K562 (cell line): Measurements from ENCODE around the gene GMNC. TPM values are rescaled to one million over a fixed set of nuclear protein-coding genes. Genes with fewer than 3 reads are reported as not detected.

Experiments used
- ATAC-seq: fragments of 200-7000 bp; cut with Tn5 transposase; 3 replicates; pipeline ENCODE4 v1.9.1; 2020; ENCODE audit warnings: moderate library complexity
- BruUV-seq: library from RNA; stranded (reverse); fragments of 400-500 nt; replicated peaks from 2 replicates; lab custom pipeline; 2021; lab: Mats Ljungman, UMichigan
- CTCF ChIA-PET: fragments of 300-600 bp; formaldehyde crosslinking; extraction: SDS; loops from one replicate; lab custom pipeline; 2021; ENCODE audit warnings: low intra/inter-chr PET ratio; lab: Yijun Ruan, JAX
- POLR2A ChIA-PET: fragments of 300-600, 350-650 bp; sonication (Branson Sonifier 250); formaldehyde crosslinking; extraction: SDS; loops from one replicate; lab custom pipeline; 2021; ENCODE audit warnings: antibody characterized with exemption, inconsistent platforms; lab: Yijun Ruan, JAX
- DNase-seq, 4 experiments: peaks; one replicate each; pipeline versions ENCODE4 v3.0.0 to v3.0.0-alpha.2; 2011 to 2018; ENCODE audit warnings: low spot score in 3 of 4, mixed read lengths in 3 of 4; ENCODE audit errors: extremely low read depth in 1 of 4
- FAIRE-seq: peaks from 2 replicates; lab custom pipeline; 2011; peaks lifted over from hg19 to GRCh38; lab: Jason Lieb, UNC
- H2AFZ ChIP-seq: 2 replicates; pipeline ENCODE4 v1.6.0; 2011; ENCODE audit warnings: low read depth, low read length, control low read depth, inconsistent platforms
- H3K27ac ChIP-seq: fragments of 200-600 bp; 3 replicates; pipeline ENCODE4 v1.8.0; 2011; ENCODE audit warnings: low read depth, mild to moderate bottlenecking, control low read depth, inconsistent platforms, low read length, moderate library complexity, mixed read lengths; ENCODE audit errors: extremely low read depth
- H3K27me3 ChIP-seq, 2 experiments: fragments of 300-600 bp in 1 of 2; 2 replicates in 1 of 2; 3 replicates in 1 of 2; pipeline versions ENCODE4 v1.6.0 to v1.8.0; 2011; ENCODE audit warnings: inconsistent platforms in 2 of 2, low read length in 2 of 2, mild to moderate bottlenecking in 1 of 2, mixed read lengths in 1 of 2, moderate library complexity in 1 of 2; ENCODE audit not compliant: control insufficient read depth in 2 of 2, insufficient read depth in 2 of 2
- H3K36me3 ChIP-seq: fragments of 300-600 bp; 3 replicates; pipeline ENCODE4 v1.8.0; 2011; ENCODE audit warnings: mild to moderate bottlenecking, low read length, inconsistent platforms; ENCODE audit not compliant: control insufficient read depth, insufficient read depth
- H3K4me1 ChIP-seq, 2 experiments: fragments of 200-600 bp in 1 of 2; replicated peaks in 1 of 2; 2 replicates in 1 of 2; 3 replicates in 1 of 2; pipeline versions ENCODE4 v1.5.1 to v1.8.0; 2011; ENCODE audit warnings: inconsistent platforms in 2 of 2, low read length in 2 of 2, mild to moderate bottlenecking in 1 of 2, mixed read lengths in 1 of 2, moderate library complexity in 1 of 2; ENCODE audit not compliant: control insufficient read depth in 2 of 2, insufficient read depth in 2 of 2
- H3K4me2 ChIP-seq: 2 replicates; pipeline ENCODE4 v1.6.1; 2011; ENCODE audit warnings: low read length, control low read depth, inconsistent platforms, mixed read lengths; ENCODE audit not compliant: insufficient read depth
- H3K4me3 ChIP-seq: fragments of 200-600 bp; sonication (generic), shearing (Covaris generic); 2 replicates; pipeline ENCODE4 v1.5.1; 2016; ENCODE audit warnings: control low read depth, inconsistent platforms
- H3K79me2 ChIP-seq: fragments of 200-600 bp; 3 replicates; pipeline ENCODE4 v1.8.0; 2011; ENCODE audit warnings: low read length, inconsistent platforms; ENCODE audit not compliant: control insufficient read depth, insufficient read depth
- H3K9ac ChIP-seq, 2 experiments: 2 replicates each; pipeline versions ENCODE4 v1.6.0 to v1.6.1; 2011; ENCODE audit warnings: low read depth in 2 of 2, low read length in 2 of 2, control low read depth in 1 of 2, inconsistent platforms in 1 of 2, mild to moderate bottlenecking in 1 of 2, mixed read lengths in 1 of 2; ENCODE audit not compliant: insufficient read depth in 1 of 2
- H3K9me1 ChIP-seq: one replicate; pipeline ENCODE4 v1.6.0; 2011; ENCODE audit warnings: inconsistent platforms, mild to moderate bottlenecking, low read length, moderate library complexity; ENCODE audit not compliant: control insufficient read depth, insufficient read depth
- H3K9me3 ChIP-seq: replicated peaks from 2 replicates; pipeline ENCODE4 v1.5.1; 2011; ENCODE audit warnings: low read depth, low read length, inconsistent platforms; ENCODE audit not compliant: control insufficient read depth, insufficient read depth
- H4K20me1 ChIP-seq: replicated peaks from 2 replicates; pipeline ENCODE4 v1.6.1; 2011; ENCODE audit warnings: low read length, inconsistent platforms, mixed read lengths; ENCODE audit not compliant: control insufficient read depth, insufficient read depth
- ATF2 ChIP-seq: sonication (generic); formaldehyde crosslinking; IDR thresholded peaks from 2 replicates; pipeline ENCODE4 v1.8.1; 2022; ENCODE audit warnings: missing genetic modification reagents
- ATF7 ChIP-seq: fragments of 450-650 bp; IDR thresholded peaks from 2 replicates; pipeline ENCODE4 v1.7.1; 2014; ENCODE audit warnings: mild to moderate bottlenecking, moderate library complexity
- CSDE1 ChIP-seq, 2 experiments: fragments of 450-650 bp; IDR thresholded peaks; 2 replicates each; pipeline ENCODE4 v1.6.1; 2016; ENCODE audit warnings: mild to moderate bottlenecking in 1 of 2
- E2F8 ChIP-seq: fragments of 450-650 bp; IDR thresholded peaks from 2 replicates; pipeline ENCODE4 v1.7.1; 2018; ENCODE audit warnings: mild to moderate bottlenecking, low read depth; ENCODE audit not compliant: partially characterized antibody
- HDAC2 ChIP-seq: fragments of 450-650 bp; IDR thresholded peaks from 2 replicates; pipeline ENCODE4 v1.6.1; 2016; ENCODE audit warnings: mild to moderate bottlenecking
- IRF1 ChIP-seq: sonication (generic); formaldehyde crosslinking; IDR thresholded peaks from 2 replicates; pipeline ENCODE4 v1.8.0; 2022; ENCODE audit warnings: missing genetic modification reagents, mild to moderate bottlenecking, borderline replicate concordance
- MCM2 ChIP-seq: fragments of 450-650 bp; IDR thresholded peaks from 2 replicates; pipeline ENCODE4 v1.6.1; 2017; ENCODE audit warnings: low read depth, mild to moderate bottlenecking
- MEF2D ChIP-seq: conservative IDR thresholded peaks from 2 replicates; pipeline ENCODE4 v1.6.1; 2016; ENCODE audit warnings: low read depth, missing genetic modification characterization, missing compliant biosample characterization
- MXI1 ChIP-seq: IDR thresholded peaks from 2 replicates; pipeline ENCODE4 v1.6.1; 2011; ENCODE audit warnings: low read depth, mild to moderate bottlenecking, improper control_type of control experiment, low read length
- SP1 ChIP-seq: sonication (generic); formaldehyde crosslinking; IDR thresholded peaks from 2 replicates; pipeline ENCODE4 v1.8.1; 2022; ENCODE audit warnings: mild to moderate bottlenecking, missing genetic modification reagents
- WGBS: fragments of 100-300 bp; shearing (Covaris generic); methylation state at CpG from one replicate; pipeline ENCODE4 v1.1.6; 2016; ENCODE audit warnings: low coverage, mixed read lengths; ENCODE audit not compliant: insufficient coverage; ENCODE audit errors: missing lambda C conversion rate; 5-methylcytosine and 5-hydroxymethylcytosine counted together
- in situ Hi-C: fragments of 300-500 bp; cut with MboI; formaldehyde crosslinking; loops from 4 replicates; pipeline ENCODE4 v1.15.0; 2018; ENCODE audit warnings: inconsistent platforms, mixed read lengths
- intact Hi-C: fragments of 100-400 bp; cut with micrococcal nuclease; formaldehyde crosslinking; loops from 2 replicates; pipeline ENCODE4 v1.14.2; 2022
- polyA plus RNA-seq, 8 experiments: library from polyadenylated mRNA; depleted of rRNA in 4 of 8; stranded (reverse) in 5 of 8; unstranded in 3 of 8; fragments of >200 nt; fragmentation: Nextera tagmentation in 2 of 8; fragmentation: Illumina TruSeq in 1 of 8; extraction: Ambion mirVana in 2 of 8; extraction: Trizol in 1 of 8; gene quantifications; 2 replicates each; pipeline versions ENCODE4 v1.2.1 to v1.2.3, GENCODE V29; 2011 to 2014; ENCODE audit warnings: inconsistent platforms in 1 of 8, missing spikeins in 1 of 8
- total RNA-seq, 7 experiments: library from RNA; depleted of rRNA in 6 of 7; stranded (reverse); fragments of >200 nt in 6 of 7; fragmentation: Illumina TruSeq in 2 of 7; extraction: Trizol in 2 of 7; gene quantifications; 2 replicates each; pipeline versions ENCODE4 v1.2.1 to v1.2.3, GENCODE V29; 2011 to 2021; ENCODE audit warnings: low replicate concordance in 1 of 7
- TF ChIP-seq, protein P1 (sequence below), 2 experiments: fragments of 150-350 bp in 1 of 2; IDR thresholded peaks; 2 replicates each; pipeline ENCODE4 v1.6.1; 2012 to 2016; ENCODE audit warnings: low read depth in 2 of 2, low read length in 2 of 2, mild to moderate bottlenecking in 1 of 2, moderate library complexity in 1 of 2
- TF ChIP-seq, protein P2 (sequence below): fragments of 450-650 bp; IDR thresholded peaks from 2 replicates; pipeline ENCODE4 v1.6.1; 2016; ENCODE audit warnings: low read depth, mild to moderate bottlenecking, moderate library complexity
- TF ChIP-seq, protein P3 (sequence below): IDR thresholded peaks from 2 replicates; pipeline ENCODE4 v1.6.1; 2011; ENCODE audit not compliant: insufficient read length; ENCODE audit errors: extremely low read depth

GMNC gene
- total and polyA plus RNA-seq, 9 of the 15 experiments (the other 6 are each of a cell fraction or from before 2014, with no cell fraction given) = not detected

GRCh38 chr3:190902292-190902691, 39.8 kb upstream of the GMNC start:
- POLR2A ChIA-PET = no interaction called here
- no peak for ATAC-seq
- no peaks in the 10 kb centered on the region for H3K36me3 ChIP-seq
- H3K79me2 ChIP-seq = no peaks in the 10 kb centered on the region
- H3K9me3 ChIP-seq = no peaks in the 10 kb centered on the region
- no peaks in the 10 kb centered on the region for H3K4me1 ChIP-seq
- no peak for DNase-seq
- no peak overlapping the region for H3K4me2 ChIP-seq
- H3K27ac ChIP-seq = no peak overlapping the region
- no TSS peak for BruUV-seq
- no peak overlapping the region for H3K9ac ChIP-seq
- intact Hi-C loops = no loop called here
- no peak for FAIRE-seq
- CTCF ChIA-PET = no interaction called here
- H3K27me3 ChIP-seq = no peaks in the 10 kb centered on the region
- no peaks in the 10 kb centered on the region for H3K9me1 ChIP-seq
- WGBS = 0% methylated on average over 2 of the region's 2 CpGs
- no peaks in the 10 kb centered on the region for H4K20me1 ChIP-seq
- H2AFZ ChIP-seq = no peak overlapping the region
- in situ Hi-C loops = no loop called here
- no peak overlapping the region for H3K4me3 ChIP-seq
- TF ChIP-seq E2F8 (no peak), SP1 (no peak), ATF7 (no peak), MCM2 (no peak), MEF2D (tag) (no peak), IRF1 (CRISPR knock-in tag) (no peak), ATF2 (CRISPR knock-in tag) (no peak), HDAC2 (no peak), MXI1 (no peak), CSDE1 (IDR thresholded peaks at IDR 0.05) (no peak)
- TF ChIP-seq, protein P1, sequence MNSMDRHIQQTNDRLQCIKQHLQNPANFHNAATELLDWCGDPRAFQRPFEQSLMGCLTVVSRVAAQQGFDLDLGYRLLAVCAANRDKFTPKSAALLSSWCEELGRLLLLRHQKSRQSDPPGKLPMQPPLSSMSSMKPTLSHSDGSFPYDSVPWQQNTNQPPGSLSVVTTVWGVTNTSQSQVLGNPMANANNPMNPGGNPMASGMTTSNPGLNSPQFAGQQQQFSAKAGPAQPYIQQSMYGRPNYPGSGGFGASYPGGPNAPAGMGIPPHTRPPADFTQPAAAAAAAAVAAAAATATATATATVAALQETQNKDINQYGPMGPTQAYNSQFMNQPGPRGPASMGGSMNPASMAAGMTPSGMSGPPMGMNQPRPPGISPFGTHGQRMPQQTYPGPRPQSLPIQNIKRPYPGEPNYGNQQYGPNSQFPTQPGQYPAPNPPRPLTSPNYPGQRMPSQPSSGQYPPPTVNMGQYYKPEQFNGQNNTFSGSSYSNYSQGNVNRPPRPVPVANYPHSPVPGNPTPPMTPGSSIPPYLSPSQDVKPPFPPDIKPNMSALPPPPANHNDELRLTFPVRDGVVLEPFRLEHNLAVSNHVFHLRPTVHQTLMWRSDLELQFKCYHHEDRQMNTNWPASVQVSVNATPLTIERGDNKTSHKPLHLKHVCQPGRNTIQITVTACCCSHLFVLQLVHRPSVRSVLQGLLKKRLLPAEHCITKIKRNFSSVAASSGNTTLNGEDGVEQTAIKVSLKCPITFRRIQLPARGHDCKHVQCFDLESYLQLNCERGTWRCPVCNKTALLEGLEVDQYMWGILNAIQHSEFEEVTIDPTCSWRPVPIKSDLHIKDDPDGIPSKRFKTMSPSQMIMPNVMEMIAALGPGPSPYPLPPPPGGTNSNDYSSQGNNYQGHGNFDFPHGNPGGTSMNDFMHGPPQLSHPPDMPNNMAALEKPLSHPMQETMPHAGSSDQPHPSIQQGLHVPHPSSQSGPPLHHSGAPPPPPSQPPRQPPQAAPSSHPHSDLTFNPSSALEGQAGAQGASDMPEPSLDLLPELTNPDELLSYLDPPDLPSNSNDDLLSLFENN (IDR thresholded peaks at IDR 0.05; ENCODE audit: low read depth in 2 of 2, low read length in 2 of 2) = no peak
- TF ChIP-seq, protein P2, sequence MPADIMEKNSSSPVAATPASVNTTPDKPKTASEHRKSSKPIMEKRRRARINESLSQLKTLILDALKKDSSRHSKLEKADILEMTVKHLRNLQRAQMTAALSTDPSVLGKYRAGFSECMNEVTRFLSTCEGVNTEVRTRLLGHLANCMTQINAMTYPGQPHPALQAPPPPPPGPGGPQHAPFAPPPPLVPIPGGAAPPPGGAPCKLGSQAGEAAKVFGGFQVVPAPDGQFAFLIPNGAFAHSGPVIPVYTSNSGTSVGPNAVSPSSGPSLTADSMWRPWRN = no peak
- TF ChIP-seq, protein P3, sequence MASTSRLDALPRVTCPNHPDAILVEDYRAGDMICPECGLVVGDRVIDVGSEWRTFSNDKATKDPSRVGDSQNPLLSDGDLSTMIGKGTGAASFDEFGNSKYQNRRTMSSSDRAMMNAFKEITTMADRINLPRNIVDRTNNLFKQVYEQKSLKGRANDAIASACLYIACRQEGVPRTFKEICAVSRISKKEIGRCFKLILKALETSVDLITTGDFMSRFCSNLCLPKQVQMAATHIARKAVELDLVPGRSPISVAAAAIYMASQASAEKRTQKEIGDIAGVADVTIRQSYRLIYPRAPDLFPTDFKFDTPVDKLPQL = no peak
